Stomach (tissue), 4 donors: ENCODE data around the gene SLC46A2.

Experiments used
- EP300 ChIP-seq: sonication (generic); formaldehyde crosslinking; IDR thresholded peaks from one replicate; pipeline ENCODE4 v1.6.1; 2017; ENCODE audit warnings: antibody characterized with exemption
- POLR2A ChIP-seq, 4 donors: fragments of 450-650 bp; IDR thresholded peaks; one replicate each; pipeline ENCODE4 v1.6.1; 2016; ENCODE audit warnings: antibody characterized with exemption in 4 of 4, control low read depth in 2 of 4, mild to moderate bottlenecking in 1 of 4, moderate library complexity in 1 of 4
- TF ChIP-seq, protein P1 (sequence below), 7 experiments: fragments of 450-650 bp in 4 of 7; fragments of 200-600 bp in 3 of 7; sonication (generic) in 3 of 7; IDR thresholded peaks; one replicate each; pipeline ENCODE4 v1.5.1; 2016 to 2019; ENCODE audit warnings: antibody characterized with exemption in 7 of 7, control low read depth in 2 of 7, mild to moderate bottlenecking in 1 of 7

DNA sequence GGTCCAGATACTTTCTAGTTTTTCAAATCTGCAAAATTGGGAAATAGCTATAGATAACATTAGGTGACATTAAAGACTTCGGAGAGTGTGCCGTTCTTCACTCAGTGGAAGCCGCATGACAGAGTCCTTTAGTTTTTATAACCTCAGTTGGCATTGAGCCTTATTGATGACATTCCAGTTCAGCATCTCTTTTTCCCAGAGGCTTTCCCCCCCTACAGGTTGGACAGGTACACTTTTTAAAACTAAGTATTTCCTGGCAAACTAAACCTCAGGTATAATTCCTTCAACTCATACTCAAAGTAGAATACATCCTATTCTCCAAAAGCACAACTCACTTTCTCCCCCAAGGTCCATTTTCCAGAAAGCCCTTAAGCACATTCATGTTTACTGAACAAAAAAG lies 58.7 kb downstream of the SLC46A2 start:
- TF ChIP-seq, protein P1, sequence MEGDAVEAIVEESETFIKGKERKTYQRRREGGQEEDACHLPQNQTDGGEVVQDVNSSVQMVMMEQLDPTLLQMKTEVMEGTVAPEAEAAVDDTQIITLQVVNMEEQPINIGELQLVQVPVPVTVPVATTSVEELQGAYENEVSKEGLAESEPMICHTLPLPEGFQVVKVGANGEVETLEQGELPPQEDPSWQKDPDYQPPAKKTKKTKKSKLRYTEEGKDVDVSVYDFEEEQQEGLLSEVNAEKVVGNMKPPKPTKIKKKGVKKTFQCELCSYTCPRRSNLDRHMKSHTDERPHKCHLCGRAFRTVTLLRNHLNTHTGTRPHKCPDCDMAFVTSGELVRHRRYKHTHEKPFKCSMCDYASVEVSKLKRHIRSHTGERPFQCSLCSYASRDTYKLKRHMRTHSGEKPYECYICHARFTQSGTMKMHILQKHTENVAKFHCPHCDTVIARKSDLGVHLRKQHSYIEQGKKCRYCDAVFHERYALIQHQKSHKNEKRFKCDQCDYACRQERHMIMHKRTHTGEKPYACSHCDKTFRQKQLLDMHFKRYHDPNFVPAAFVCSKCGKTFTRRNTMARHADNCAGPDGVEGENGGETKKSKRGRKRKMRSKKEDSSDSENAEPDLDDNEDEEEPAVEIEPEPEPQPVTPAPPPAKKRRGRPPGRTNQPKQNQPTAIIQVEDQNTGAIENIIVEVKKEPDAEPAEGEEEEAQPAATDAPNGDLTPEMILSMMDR (IDR thresholded peaks at IDR 0.05) = no peak
- no peak for TF ChIP-seq POLR2A (IDR thresholded peaks at IDR 0.05)
- TF ChIP-seq EP300 = no peak
